Effector memory CD4-positive, alpha-beta T cell (primary cell): ENCODE data around the gene MAG.
A peak's percentile ranks its signal among the peaks of the same experiment; 100 is the strongest.

Source experiments
- DNase-seq, 3 donors: peaks; one replicate each; pipeline ENCODE4 v3.0.0-alpha.2; 2020
- H3K27ac ChIP-seq: 2 replicates; pipeline ENCODE4 v1.7.0; 2013; ENCODE audit warnings: mild to moderate bottlenecking, low read length, moderate library complexity; ENCODE audit not compliant: insufficient read depth, poor library complexity, severe bottlenecking
- H3K27me3 ChIP-seq: replicated peaks from 2 replicates; pipeline ENCODE4 v1.7.0; 2013; ENCODE audit warnings: mild to moderate bottlenecking, low read length; ENCODE audit not compliant: insufficient read depth, control insufficient read depth, poor library complexity, severe bottlenecking
- H3K36me3 ChIP-seq: 2 replicates; pipeline ENCODE4 v1.7.0; 2013; ENCODE audit warnings: mild to moderate bottlenecking, low read length, moderate library complexity; ENCODE audit not compliant: control insufficient read depth, insufficient read depth
- H3K4me1 ChIP-seq: 2 replicates; pipeline ENCODE4 v1.7.0; 2013; ENCODE audit warnings: low read length, mild to moderate bottlenecking; ENCODE audit not compliant: control insufficient read depth, insufficient read depth, poor library complexity, severe bottlenecking
- H3K4me3 ChIP-seq: 2 replicates; pipeline ENCODE4 v1.7.0; 2013; ENCODE audit warnings: low read length, low read depth, mild to moderate bottlenecking; ENCODE audit not compliant: insufficient read depth, poor library complexity, severe bottlenecking
- H3K9me3 ChIP-seq: 2 replicates; pipeline ENCODE4 v1.7.0; 2013; ENCODE audit warnings: mild to moderate bottlenecking, low read length, moderate library complexity; ENCODE audit not compliant: control insufficient read depth

MAG gene

GRCh38 chr19:35292421-35293362 is 731 bp downstream of the MAG start:
- Histone ChIP-seq H3K4me3 (no peak overlapping the region), H3K27me3 (no peaks in the 10 kb centered on the region), H3K27ac (no peak overlapping the region), H3K36me3 (no peaks in the 10 kb centered on the region), H3K4me1 (peaks cover 8% of the 10 kb centered on the region), H3K9me3 (no peaks in the 10 kb centered on the region)
- no peak for DNase-seq

- H3K4me1 ChIP-seq: peaks cover 8% of the 10 kb centered on the region
- H3K27me3 ChIP-seq: no peaks in the 10 kb centered on the region
- H3K36me3 ChIP-seq: no peaks in the 10 kb centered on the region
- H3K9me3 ChIP-seq: no peaks in the 10 kb centered on the region
- DNase-seq: no peak
- no peak overlapping the region for H3K27ac ChIP-seq
- H3K4me3 ChIP-seq: no peak overlapping the region
Observed at GRCh38 chr19:35293363-35293739, 1.4 kb downstream of the MAG start.

- no peaks in the 10 kb centered on the region for H3K27me3 ChIP-seq
Observed at GRCh38 chr19:35293808-35294207, 1.8 kb downstream of the MAG start.

GRCh38 chr19:35294328-35294727 is 2.4 kb downstream of the MAG start:
- no peaks in the 10 kb centered on the region for H3K36me3 ChIP-seq
- H3K27me3 ChIP-seq: no peaks in the 10 kb centered on the region

More at GRCh38 chr19:35293808-35294207, 1.8 kb downstream of the MAG start:
- Histone ChIP-seq H3K9me3 (no peaks in the 10 kb centered on the region), H3K27ac (no peak overlapping the region), H3K36me3 (no peaks in the 10 kb centered on the region), H3K4me3 (no peak overlapping the region), H3K4me1 (peaks cover 8% of the 10 kb centered on the region)
- DNase-seq: no peak

GRCh38 chr19:35294859-35295791 is 3.2 kb downstream of the MAG start:
- H3K27me3 ChIP-seq: no peaks in the 10 kb centered on the region
- no peaks in the 10 kb centered on the region for H3K36me3 ChIP-seq
- peaks cover 8% of the 10 kb centered on the region for H3K4me1 ChIP-seq
- peak overlapping the region; percentile 3 for H3K4me3 ChIP-seq
- no peak for DNase-seq
- H3K9me3 ChIP-seq: no peaks in the 10 kb centered on the region
- H3K27ac ChIP-seq: no peak overlapping the region

More at GRCh38 chr19:35294328-35294727, 2.4 kb downstream of the MAG start:
- Histone ChIP-seq H3K4me3 (no peak overlapping the region), H3K9me3 (no peaks in the 10 kb centered on the region), H3K27ac (no peak overlapping the region), H3K4me1 (peaks cover 8% of the 10 kb centered on the region)
- DNase-seq: no peak

- DNase-seq: peak in 1 of 3 donors; percentile 8
- peak overlapping the region; percentile 3 for H3K4me3 ChIP-seq
- no peaks in the 10 kb centered on the region for H3K36me3 ChIP-seq
- no peaks in the 10 kb centered on the region for H3K9me3 ChIP-seq
- peaks cover 8% of the 10 kb centered on the region for H3K4me1 ChIP-seq
- no peaks in the 10 kb centered on the region for H3K27me3 ChIP-seq
- H3K27ac ChIP-seq: no peak overlapping the region
Observed at GRCh38 chr19:35295792-35296462, 4.0 kb downstream of the MAG start.

GRCh38 chr19:35296644-35297514 is 4.9 kb downstream of the MAG start:
- Histone ChIP-seq H3K27ac (no peak overlapping the region), H3K36me3 (no peaks in the 10 kb centered on the region), H3K9me3 (no peaks in the 10 kb centered on the region), H3K27me3 (no peaks in the 10 kb centered on the region), H3K4me3 (no peak overlapping the region), H3K4me1 (peaks cover 8% of the 10 kb centered on the region)
- DNase-seq: no peak

GRCh38 chr19:35297515-35297848 is 5.5 kb downstream of the MAG start:
- Histone ChIP-seq H3K9me3 (no peaks in the 10 kb centered on the region), H3K4me3 (no peak overlapping the region), H3K4me1 (peaks cover 8% of the 10 kb centered on the region), H3K27me3 (no peaks in the 10 kb centered on the region), H3K36me3 (no peaks in the 10 kb centered on the region), H3K27ac (no peak overlapping the region)
- DNase-seq: no peak

- peaks cover 8% of the 10 kb centered on the region for H3K4me1 ChIP-seq
- H3K36me3 ChIP-seq: no peaks in the 10 kb centered on the region
- H3K27me3 ChIP-seq: no peaks in the 10 kb centered on the region
- no peaks in the 10 kb centered on the region for H3K9me3 ChIP-seq
- no peak for DNase-seq
- H3K4me3 ChIP-seq: no peak overlapping the region
- H3K27ac ChIP-seq: no peak overlapping the region
Observed at GRCh38 chr19:35297922-35298321, 6.0 kb downstream of the MAG start.
